Neural progenitor cell (in vitro differentiated cells): ENCODE results near the gene MTMR11. TPM values are rescaled to one million over a fixed set of nuclear protein-coding genes. Genes with fewer than 3 reads are reported as not detected.
"Not testable (repeated sequence)": the region's sequence is repeated elsewhere in the genome, so short reads cannot be mapped to it uniquely, and the experiment has no call there.

ENCODE experiments used
- DNase-seq: peaks from one replicate; pipeline ENCODE4 v3.0.0-alpha.2; 2016; ENCODE audit warnings: low spot score
- H2AFZ ChIP-seq: fragments of 200-600 bp; sonication (generic); replicated peaks from 2 replicates; pipeline ENCODE4 v1.6.1; 2016; ENCODE audit warnings: antibody characterized with exemption
- H3F3A ChIP-seq: fragments of 200-600 bp; sonication (generic); 2 replicates; pipeline ENCODE4 v1.6.1; 2016; ENCODE audit warnings: antibody characterized with exemption, low read depth
- H3K27ac ChIP-seq: fragments of 200-600 bp; sonication (generic); 2 replicates; pipeline ENCODE4 v1.5.1; 2016; ENCODE audit warnings: mild to moderate bottlenecking
- H3K27me3 ChIP-seq: fragments of 200-600 bp; sonication (generic); 2 replicates; pipeline ENCODE4 v1.6.1; 2016; ENCODE audit warnings: mild to moderate bottlenecking, moderate library complexity
- H3K36me3 ChIP-seq: fragments of 200-600 bp; sonication (generic); 2 replicates; pipeline ENCODE4 v1.5.1; 2016
- H3K4me1 ChIP-seq: fragments of 200-600 bp; sonication (generic); 2 replicates; pipeline ENCODE4 v1.6.1; 2016; ENCODE audit warnings: mixed run types
- H3K4me2 ChIP-seq: fragments of 200-600 bp; sonication (generic); 2 replicates; pipeline ENCODE4 v1.6.1; 2016
- H3K4me3 ChIP-seq: fragments of 200-600 bp; sonication (generic); 2 replicates; pipeline ENCODE4 v1.5.1; 2016
- H3K79me2 ChIP-seq: fragments of 200-600 bp; sonication (generic); 2 replicates; pipeline ENCODE4 v1.6.1; 2016; ENCODE audit warnings: low read depth
- H3K9ac ChIP-seq: fragments of 200-600 bp; sonication (generic); 2 replicates; pipeline ENCODE4 v1.6.1; 2016
- H3K9me3 ChIP-seq: fragments of 200-600 bp; sonication (generic); 2 replicates; pipeline ENCODE4 v1.5.1; 2016; ENCODE audit warnings: low read depth
- H4K20me1 ChIP-seq: fragments of 200-600 bp; sonication (generic); 2 replicates; pipeline ENCODE4 v1.6.1; 2016; ENCODE audit warnings: low read depth
- H3K27ac Mint-ChIP-seq: 3 replicates; pipeline ENCODE4 v1.8.0; 2021; ENCODE audit warnings: mixed read lengths
- H3K27me3 Mint-ChIP-seq: 2 replicates; pipeline ENCODE4 v1.8.0; 2022; ENCODE audit warnings: low read depth, mild to moderate bottlenecking, inconsistent platforms, moderate library complexity, mixed read lengths; ENCODE audit not compliant: insufficient read depth
- H3K36me3 Mint-ChIP-seq: 3 replicates; pipeline ENCODE4 v1.8.0; 2021; ENCODE audit warnings: mixed read lengths
- H3K4me1 Mint-ChIP-seq: 3 replicates; pipeline ENCODE4 v1.8.0; 2021; ENCODE audit warnings: mixed read lengths
- H3K4me3 Mint-ChIP-seq: 3 replicates; pipeline ENCODE4 v1.8.0; 2021; ENCODE audit warnings: mild to moderate bottlenecking, moderate library complexity, mixed read lengths
- H3K9me3 Mint-ChIP-seq: 3 replicates; pipeline ENCODE4 v1.8.0; 2020; ENCODE audit warnings: mixed read lengths
- CTCF ChIP-seq: fragments of 200-600 bp; sonication (generic); IDR thresholded peaks from 2 replicates; pipeline ENCODE4 v1.5.1; 2017; ENCODE audit warnings: antibody characterized with exemption, mild to moderate bottlenecking
- EZH2 ChIP-seq: fragments of 200-600 bp; sonication (generic); IDR thresholded peaks from 2 replicates; pipeline ENCODE4 v1.6.1; 2017; ENCODE audit warnings: antibody characterized with exemption, mild to moderate bottlenecking, moderate library complexity
- EZH2phosphoT487 ChIP-seq: fragments of 200-600 bp; sonication (generic); IDR thresholded peaks from 2 replicates; pipeline ENCODE4 v1.6.1; 2017; ENCODE audit warnings: antibody characterized with exemption
- total RNA-seq: library from RNA; depleted of rRNA; stranded (reverse); fragments of >200 nt; gene quantifications from 2 replicates; pipeline ENCODE4 v1.2.3, GENCODE V29; 2015; ENCODE audit warnings: low replicate concordance

Gene MTMR11
- total RNA-seq, 1 donor from 2014 or later: 11.3 TPM

GRCh38 chr1:149942207-149942606, 5.5 kb upstream of the MTMR11 start:
- Mint-ChIP-seq H3K27ac (no peak overlapping the region), H3K36me3 (peaks cover 14% of the 10 kb centered on the region), H3K4me1 (peaks cover 31% of the 10 kb centered on the region), H3K4me3 (peak overlapping the region; percentile 25), H3K9me3 (no peaks in the 10 kb centered on the region), H3K27me3 (peaks cover 4% of the 10 kb centered on the region)
- Histone ChIP-seq H3K9me3 (no peaks in the 10 kb centered on the region), H3K36me3 (no peaks in the 10 kb centered on the region), H3K4me1 (peaks cover 15% of the 10 kb centered on the region), H2AFZ (no peak overlapping the region), H3K79me2 (no peaks in the 10 kb centered on the region), H4K20me1 (no peaks in the 10 kb centered on the region), H3F3A (peaks cover 10% of the 10 kb centered on the region), H3K4me2 (no peak overlapping the region), H3K27ac (peak overlapping the region; percentile 66), H3K9ac (no peak overlapping the region), H3K27me3 (no peaks in the 10 kb centered on the region), H3K4me3 (no peak overlapping the region)
- TF ChIP-seq EZH2 (no peak), CTCF (peak; percentile 61)
- peak; percentile 75 for DNase-seq

DNA sequence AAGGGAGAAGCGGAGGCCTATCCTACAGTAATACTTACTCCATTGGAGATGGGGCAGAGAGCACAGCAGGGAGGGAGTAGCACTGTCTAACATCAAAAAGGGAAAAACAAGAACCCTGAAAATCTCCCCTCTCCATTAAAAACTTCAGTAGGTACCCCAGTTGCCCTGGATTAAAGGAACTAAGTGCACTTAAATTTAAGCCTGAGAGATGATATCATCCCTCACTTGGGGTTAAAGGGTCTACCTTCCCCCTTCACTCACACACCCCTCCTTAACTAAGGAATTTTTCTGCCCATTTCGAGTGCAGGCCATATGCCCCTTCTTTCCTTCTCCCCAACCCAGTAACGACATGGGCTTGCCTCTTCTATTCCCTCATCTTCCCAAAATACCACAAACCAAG, 3.7 kb upstream of the MTMR11 start:
- no peak for DNase-seq
- no peak overlapping the region for H3K4me2 ChIP-seq
- H3K79me2 ChIP-seq: no peaks in the 10 kb centered on the region
- H4K20me1 ChIP-seq: no peaks in the 10 kb centered on the region
- Mint-ChIP-seq H3K27ac (no peak overlapping the region), H3K36me3 (peaks cover 10% of the 10 kb centered on the region), H3K27me3 (peaks cover 4% of the 10 kb centered on the region), H3K4me3 (peak overlapping the region; percentile 8), H3K4me1 (peaks cover 49% of the 10 kb centered on the region), H3K9me3 (no peaks in the 10 kb centered on the region)
- no peaks in the 10 kb centered on the region for H3K9me3 ChIP-seq
- no peak overlapping the region for H3K27ac ChIP-seq
- no peak overlapping the region for H3K9ac ChIP-seq
- no peak overlapping the region for H2AFZ ChIP-seq
- H3K36me3 ChIP-seq: no peaks in the 10 kb centered on the region
- H3K4me1 ChIP-seq: peaks cover 19% of the 10 kb centered on the region
- no peaks in the 10 kb centered on the region for H3K27me3 ChIP-seq
- peaks cover 10% of the 10 kb centered on the region for H3F3A ChIP-seq
- H3K4me3 ChIP-seq: no peak overlapping the region
- TF ChIP-seq CTCF (no peak), EZH2phosphoT487 (no peak), EZH2 (no peak)

DNA sequence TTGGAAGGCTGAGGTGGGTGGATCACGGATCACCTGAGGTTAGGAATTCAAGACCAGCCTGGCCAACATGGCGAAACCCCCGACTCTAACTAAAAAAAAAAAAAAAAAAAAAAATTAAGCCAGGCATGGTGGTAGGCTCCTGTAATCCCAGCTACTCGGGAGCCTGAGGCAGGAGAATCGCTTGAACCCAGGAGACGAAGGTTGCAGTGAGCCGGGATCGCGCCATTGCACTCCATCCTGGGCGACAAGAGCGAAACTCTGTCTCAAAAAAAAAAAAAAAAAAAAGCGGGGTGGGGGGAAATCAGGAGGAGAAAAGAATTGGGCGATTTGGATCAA, 2.0 kb upstream of the MTMR11 start:
- H3K4me3 ChIP-seq, H3K9ac ChIP-seq, H3K27ac Mint-ChIP-seq, H2AFZ ChIP-seq, H4K20me1 ChIP-seq, H3K9me3 ChIP-seq, H3K27me3 Mint-ChIP-seq, H3K36me3 Mint-ChIP-seq, H3K9me3 Mint-ChIP-seq, H3K4me2 ChIP-seq, H3K27me3 ChIP-seq, DNase-seq, H3K79me2 ChIP-seq, H3K27ac ChIP-seq, H3K36me3 ChIP-seq, H3K4me3 Mint-ChIP-seq: not testable (repeated sequence)
- H3F3A ChIP-seq: peaks cover 10% of the 10 kb centered on the region
- peaks cover 51% of the 10 kb centered on the region for H3K4me1 Mint-ChIP-seq
- peaks cover 19% of the 10 kb centered on the region for H3K4me1 ChIP-seq

- no peak for DNase-seq
- Histone ChIP-seq H3K4me3 (peak overlapping the region; percentile 38), H3K9ac (no peak overlapping the region), H3K79me2 (no peaks in the 10 kb centered on the region), H3K4me2 (peak overlapping the region; percentile 73), H3F3A (peaks cover 6% of the 10 kb centered on the region), H3K27ac (no peak overlapping the region), H3K27me3 (no peaks in the 10 kb centered on the region), H2AFZ (no peak overlapping the region), H3K4me1 (peaks cover 19% of the 10 kb centered on the region), H3K9me3 (no peaks in the 10 kb centered on the region), H4K20me1 (no peaks in the 10 kb centered on the region), H3K36me3 (no peaks in the 10 kb centered on the region)
- H3K9me3 Mint-ChIP-seq: no peaks in the 10 kb centered on the region
- peak overlapping the region; percentile 87 for H3K4me3 Mint-ChIP-seq
- peaks cover 4% of the 10 kb centered on the region for H3K27me3 Mint-ChIP-seq
- peaks cover 51% of the 10 kb centered on the region for H3K4me1 Mint-ChIP-seq
- no peak overlapping the region for H3K27ac Mint-ChIP-seq
- TF ChIP-seq CTCF (no peak), EZH2phosphoT487 (no peak), EZH2 (no peak)
- H3K36me3 Mint-ChIP-seq: peaks cover 3% of the 10 kb centered on the region
These were observed 1.1 kb upstream of the MTMR11 start for GRCh38 chr1:149937759-149938158.
